Naive B cell (primary cell): ENCODE results near the gene PNMA8B. TPM values are rescaled to one million over a fixed set of nuclear protein-coding genes. Genes with fewer than 3 reads are reported as not detected.
A peak's percentile ranks its signal among the peaks of the same experiment; 100 is the strongest.

Source experiments
- ATAC-seq, 2 donors: fragments of 150-1000 bp; cut with Tn5 transposase; 2 replicates each; pipeline ENCODE4 v1.10.0; 2021; ENCODE audit warnings: low read depth in 2 of 2, mild to moderate bottlenecking in 2 of 2, moderate library complexity in 2 of 2
- DNase-seq: peaks from one replicate; pipeline ENCODE4 v3.0.0; 2022
- H3K27ac Mint-ChIP-seq, 6 donors: one replicate each; pipeline ENCODE4 v1.8.0; 2020 to 2022; ENCODE audit warnings: mild to moderate bottlenecking in 6 of 6, mixed read lengths in 6 of 6, moderate library complexity in 5 of 6, inconsistent platforms in 2 of 6
- H3K27me3 Mint-ChIP-seq, 3 donors: one replicate each; pipeline ENCODE4 v1.8.0; 2021 to 2022; ENCODE audit warnings: mixed read lengths in 3 of 3, mild to moderate bottlenecking in 1 of 3
- H3K36me3 Mint-ChIP-seq, 2 donors: one replicate each; pipeline ENCODE4 v1.8.0; 2020 to 2022; ENCODE audit warnings: mixed read lengths in 2 of 2, inconsistent platforms in 1 of 2, mild to moderate bottlenecking in 1 of 2
- H3K4me1 Mint-ChIP-seq, 3 donors: one replicate each; pipeline ENCODE4 v1.8.0; 2020 to 2022; ENCODE audit warnings: mixed read lengths in 3 of 3, inconsistent platforms in 1 of 3, mild to moderate bottlenecking in 1 of 3, moderate library complexity in 1 of 3
- H3K4me3 Mint-ChIP-seq, 8 donors: one replicate each; pipeline ENCODE4 v1.8.0; 2020 to 2022; ENCODE audit warnings: mild to moderate bottlenecking in 8 of 8, mixed read lengths in 8 of 8, moderate library complexity in 8 of 8, inconsistent platforms in 2 of 8
- H3K9me3 Mint-ChIP-seq, 7 donors: one replicate each; pipeline ENCODE4 v1.8.0; 2020 to 2022; ENCODE audit warnings: mixed read lengths in 7 of 7, mild to moderate bottlenecking in 5 of 7, inconsistent platforms in 2 of 7, moderate library complexity in 1 of 7
- polyA plus RNA-seq, 6 donors: library from polyadenylated mRNA; unstranded; fragments of 300-500 nt; fragmentation: Illumina TruSeq; gene quantifications; one replicate each; pipeline ENCODE4 v1.2.3, GENCODE V29; 2021; ENCODE audit warnings: low read depth in 6 of 6

PNMA8B gene, protein sequence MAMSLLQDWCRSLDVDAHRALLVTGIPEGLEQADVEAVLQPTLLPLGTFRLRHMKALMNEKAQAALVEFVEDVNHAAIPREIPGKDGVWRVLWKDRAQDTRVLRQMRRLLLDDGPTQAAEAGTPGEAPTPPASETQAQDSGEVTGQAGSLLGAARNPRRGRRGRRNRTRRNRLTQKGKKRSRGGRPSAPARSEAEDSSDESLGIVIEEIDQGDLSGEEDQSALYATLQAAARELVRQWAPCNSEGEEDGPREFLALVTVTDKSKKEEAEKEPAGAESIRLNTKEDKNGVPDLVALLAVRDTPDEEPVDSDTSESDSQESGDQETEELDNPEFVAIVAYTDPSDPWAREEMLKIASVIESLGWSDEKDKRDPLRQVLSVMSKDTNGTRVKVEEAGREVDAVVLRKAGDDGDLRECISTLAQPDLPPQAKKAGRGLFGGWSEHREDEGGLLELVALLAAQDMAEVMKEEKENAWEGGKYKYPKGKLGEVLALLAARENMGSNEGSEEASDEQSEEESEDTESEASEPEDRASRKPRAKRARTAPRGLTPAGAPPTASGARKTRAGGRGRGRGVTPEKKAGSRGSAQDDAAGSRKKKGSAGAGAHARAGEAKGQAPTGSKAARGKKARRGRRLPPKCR
- polyA plus RNA-seq, result 1 to 10 TPM in 1 of 6 donors, under 1 TPM in 3, not detected in 2; 0.05 to 1.3 (median 0.12) TPM

DNA sequence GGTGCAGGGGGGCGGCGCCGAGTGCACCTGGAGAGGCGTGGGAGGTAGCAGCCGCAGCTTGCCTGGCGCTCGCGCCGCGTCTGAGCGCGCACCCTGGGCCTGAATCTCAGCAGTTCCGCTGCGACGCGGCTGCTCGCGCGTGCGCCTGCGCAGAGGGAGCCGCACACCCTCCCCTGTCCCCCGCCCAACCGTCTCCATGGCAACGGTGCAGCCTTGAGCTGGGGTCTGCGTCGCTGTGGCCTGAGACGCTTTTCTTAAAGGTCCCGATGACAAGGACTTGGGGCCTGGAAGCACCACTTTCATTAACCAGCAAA, at the start of gene PNMA8B:
TSS of gene PNMA8B (minus strand) at position 82 of the 314 bp plus-strand sequence. CDS start 402 bp downstream, outside the sequence.
- Mint-ChIP-seq H3K9me3 (peaks cover 0 to 6% (median 2%) of the 10 kb centered on the region in 7 donors), H3K27me3 (peaks cover 52 to 80% (median 63%) of the 10 kb centered on the region in 3 donors), H3K27ac (peak within 1 kb of the TSS in 1 of 6 donors; percentile 92), H3K4me1 (peaks cover 11 to 27% (median 19%) of the 10 kb centered on the region in 3 donors), H3K4me3 (peak within 1 kb of the TSS in 7 of 8 donors; percentile 47 to 91 (median 81)), H3K36me3 (peaks cover 0 to 8% of the 10 kb centered on the region in 2 donors)
- no peak for DNase-seq
- ATAC-seq, result peak; percentile 37 to 43

GRCh38 chr19:46544651-46545050, 49.0 kb upstream of the PNMA8B start:
- Mint-ChIP-seq H3K4me1 (peaks cover 0 to 4% (median 4%) of the 10 kb centered on the region in 3 donors), H3K9me3 (peaks cover 0 to 11% (median 5%) of the 10 kb centered on the region in 7 donors), H3K36me3 (no peaks in the 10 kb centered on the region), H3K4me3 (no peak overlapping the region), H3K27ac (no peak overlapping the region), H3K27me3 (peaks cover 0 to 9% (median 0%) of the 10 kb centered on the region in 3 donors)
- DNase-seq, result no peak
- no peak for ATAC-seq

GRCh38 chr19:46542428-46543230, 47.0 kb upstream of the PNMA8B start:
- no peak overlapping the region for H3K4me3 Mint-ChIP-seq
- H3K27me3 Mint-ChIP-seq, result peaks cover 5 to 9% (median 6%) of the 10 kb centered on the region in 3 donors
- DNase-seq, result peak; percentile 55
- H3K27ac Mint-ChIP-seq, result peak overlapping the region in 1 of 6 donors; percentile 18
- peak; percentile 41 to 45 for ATAC-seq
- H3K9me3 Mint-ChIP-seq, result peaks cover 0 to 4% (median 2%) of the 10 kb centered on the region in 7 donors
- H3K36me3 Mint-ChIP-seq, result no peaks in the 10 kb centered on the region
- peaks cover 0 to 4% (median 4%) of the 10 kb centered on the region in 3 donors for H3K4me1 Mint-ChIP-seq

DNA sequence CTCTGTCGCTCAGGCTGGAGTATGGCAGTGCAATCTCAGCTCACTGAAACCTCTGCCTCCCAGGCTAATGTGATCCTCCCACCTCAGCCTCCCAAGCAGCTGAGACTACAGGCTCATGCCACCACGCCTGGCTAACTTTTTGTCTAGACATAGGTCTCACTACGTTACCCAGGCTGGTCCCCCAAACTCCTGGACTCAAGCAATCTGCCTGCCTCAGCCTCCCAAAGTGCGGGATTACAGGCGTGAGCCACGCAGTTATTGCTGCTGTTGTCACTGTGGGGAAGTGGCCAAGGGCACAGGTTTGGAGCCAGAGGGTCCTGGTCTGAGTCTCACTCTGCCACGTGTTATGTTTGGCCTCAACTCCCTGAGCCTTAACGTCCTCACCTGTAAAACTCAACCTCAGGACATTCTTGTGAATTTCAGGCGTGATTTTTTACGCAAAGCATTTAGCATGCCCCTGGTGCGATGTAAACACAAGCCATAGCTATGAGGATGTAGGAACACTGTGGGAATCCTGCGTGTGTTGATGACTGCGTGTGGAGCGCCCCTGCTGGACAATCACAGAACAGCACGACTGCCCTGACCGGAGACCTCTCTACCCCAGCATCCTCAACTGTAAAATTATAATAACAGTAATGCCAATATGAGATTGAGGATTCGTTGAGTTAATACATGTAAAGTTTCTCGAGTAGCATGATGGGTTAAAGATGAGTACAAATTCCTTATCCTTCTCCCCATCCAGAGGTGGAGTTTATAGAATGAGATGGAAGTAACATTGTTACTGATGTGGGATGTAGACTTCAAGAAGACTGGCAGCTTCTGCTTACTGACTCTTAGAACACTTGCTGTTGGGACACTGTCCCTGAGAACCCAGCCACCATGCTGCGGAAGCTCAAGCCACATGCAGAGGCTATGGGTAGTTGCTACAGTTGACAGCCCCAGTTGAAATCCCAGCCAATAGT, 41.8 kb upstream of the PNMA8B start:
- Mint-ChIP-seq H3K4me3 (no peak overlapping the region), H3K9me3 (peaks cover 0 to 2% (median 0%) of the 10 kb centered on the region in 7 donors), H3K4me1 (peaks cover 0 to 7% (median 3%) of the 10 kb centered on the region in 3 donors), H3K36me3 (no peaks in the 10 kb centered on the region), H3K27ac (no peak overlapping the region), H3K27me3 (peaks cover 3 to 17% (median 12%) of the 10 kb centered on the region in 3 donors)
- DNase-seq (peak; percentile 42), ATAC-seq (peak; percentile 60 to 72)

DNA sequence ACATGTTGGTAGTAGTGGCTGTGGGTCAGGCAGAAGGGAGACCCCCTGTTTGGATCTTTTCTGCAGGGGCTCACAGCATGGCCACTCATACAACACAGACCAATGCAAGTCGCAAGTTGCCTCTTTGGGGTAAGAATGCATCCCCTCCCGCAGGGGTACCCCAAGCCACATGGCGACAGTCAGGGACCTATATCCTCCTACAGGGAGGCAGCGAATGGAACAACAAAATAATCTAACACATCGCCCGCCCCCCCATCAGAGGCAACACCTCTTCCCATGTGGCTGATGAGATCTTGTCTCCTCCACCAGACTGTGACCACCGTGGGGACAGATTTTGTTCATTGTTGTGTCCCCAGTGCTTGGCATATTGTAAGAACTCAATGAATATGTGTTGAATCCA, 40.7 kb upstream of the PNMA8B start:
- Mint-ChIP-seq H3K27ac (no peak overlapping the region), H3K36me3 (no peaks in the 10 kb centered on the region), H3K9me3 (peaks cover 0 to 2% (median 0%) of the 10 kb centered on the region in 7 donors), H3K4me3 (no peak overlapping the region), H3K27me3 (peaks cover 3 to 17% (median 12%) of the 10 kb centered on the region in 3 donors), H3K4me1 (peaks cover 0 to 7% (median 2%) of the 10 kb centered on the region in 3 donors)
- DNase-seq (no peak), ATAC-seq (no peak)

DNA sequence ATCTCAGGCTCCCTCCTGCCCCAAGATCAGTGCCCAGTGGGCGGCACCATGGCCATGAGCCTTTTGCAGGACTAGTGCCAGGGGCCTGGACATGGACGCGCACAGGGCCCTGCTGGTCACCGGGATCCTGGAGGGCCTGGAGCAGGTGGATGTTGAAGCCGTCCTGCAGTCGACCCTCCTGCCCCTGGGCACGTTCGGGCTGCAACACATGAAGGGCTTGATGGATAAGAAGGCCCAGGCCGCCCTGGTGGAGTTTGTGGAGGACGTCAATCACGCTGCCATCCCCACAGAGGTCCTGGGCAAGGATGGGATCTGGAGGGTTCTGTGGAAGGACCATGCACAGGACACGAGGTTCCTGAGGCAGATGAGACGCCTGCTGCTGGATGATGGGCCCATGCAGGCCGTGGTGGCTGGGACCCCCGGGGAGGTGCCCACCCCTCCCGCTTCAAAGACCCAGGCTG, 38.0 kb upstream of the PNMA8B start:
- ATAC-seq (no peak), DNase-seq (no peak)
- peaks cover 7 to 20% (median 17%) of the 10 kb centered on the region in 3 donors for H3K4me1 Mint-ChIP-seq
- H3K27ac Mint-ChIP-seq, result no peak overlapping the region
- peaks cover 0 to 2% (median 0%) of the 10 kb centered on the region in 7 donors for H3K9me3 Mint-ChIP-seq
- peaks cover 3 to 36% (median 32%) of the 10 kb centered on the region in 3 donors for H3K27me3 Mint-ChIP-seq
- H3K4me3 Mint-ChIP-seq, result no peak overlapping the region
- no peaks in the 10 kb centered on the region for H3K36me3 Mint-ChIP-seq

GRCh38 chr19:46533078-46533620, 37.5 kb upstream of the PNMA8B start:
- H3K36me3 Mint-ChIP-seq, result no peaks in the 10 kb centered on the region
- peaks cover 3 to 38% (median 34%) of the 10 kb centered on the region in 3 donors for H3K27me3 Mint-ChIP-seq
- ATAC-seq, result no peak
- peaks cover 0 to 2% (median 0%) of the 10 kb centered on the region in 7 donors for H3K9me3 Mint-ChIP-seq
- no peak overlapping the region for H3K4me3 Mint-ChIP-seq
- H3K4me1 Mint-ChIP-seq, result peaks cover 7 to 20% (median 17%) of the 10 kb centered on the region in 3 donors
- no peak overlapping the region for H3K27ac Mint-ChIP-seq
- DNase-seq, result no peak

GRCh38 chr19:46530636-46531035, 35.0 kb upstream of the PNMA8B start:
- Mint-ChIP-seq H3K4me1 (peaks cover 7 to 20% (median 15%) of the 10 kb centered on the region in 3 donors), H3K4me3 (no peak overlapping the region), H3K27me3 (peaks cover 0 to 33% (median 27%) of the 10 kb centered on the region in 3 donors), H3K27ac (peak overlapping the region in 1 of 6 donors; percentile 70), H3K36me3 (no peaks in the 10 kb centered on the region), H3K9me3 (peaks cover 0 to 4% (median 0%) of the 10 kb centered on the region in 7 donors)
- DNase-seq, result no peak
- ATAC-seq, result peak; percentile 48 to 72

GRCh38 chr19:46529622-46530451, 34.2 kb upstream of the PNMA8B start:
- Mint-ChIP-seq H3K4me1 (peaks cover 7 to 20% (median 18%) of the 10 kb centered on the region in 3 donors), H3K36me3 (no peaks in the 10 kb centered on the region), H3K27me3 (peaks cover 0 to 33% (median 27%) of the 10 kb centered on the region in 3 donors), H3K9me3 (peaks cover 0 to 6% (median 0%) of the 10 kb centered on the region in 7 donors), H3K27ac (peak overlapping the region in 2 of 6 donors; percentile 20 to 76), H3K4me3 (no peak overlapping the region)
- ATAC-seq, result peak; percentile 64 to 75
- DNase-seq, result peak; percentile 67

GRCh38 chr19:46528601-46529590, 33.2 kb upstream of the PNMA8B start:
- no peak for DNase-seq
- peak overlapping the region in 1 of 6 donors; percentile 44 for H3K27ac Mint-ChIP-seq
- H3K36me3 Mint-ChIP-seq, result no peaks in the 10 kb centered on the region
- peaks cover 7 to 20% (median 14%) of the 10 kb centered on the region in 3 donors for H3K4me1 Mint-ChIP-seq
- peaks cover 0 to 31% (median 27%) of the 10 kb centered on the region in 3 donors for H3K27me3 Mint-ChIP-seq
- peaks cover 0 to 7% (median 0%) of the 10 kb centered on the region in 7 donors for H3K9me3 Mint-ChIP-seq
- no peak overlapping the region for H3K4me3 Mint-ChIP-seq
- no peak for ATAC-seq
